ENCODE data around the gene CCDC9B.

DNA sequence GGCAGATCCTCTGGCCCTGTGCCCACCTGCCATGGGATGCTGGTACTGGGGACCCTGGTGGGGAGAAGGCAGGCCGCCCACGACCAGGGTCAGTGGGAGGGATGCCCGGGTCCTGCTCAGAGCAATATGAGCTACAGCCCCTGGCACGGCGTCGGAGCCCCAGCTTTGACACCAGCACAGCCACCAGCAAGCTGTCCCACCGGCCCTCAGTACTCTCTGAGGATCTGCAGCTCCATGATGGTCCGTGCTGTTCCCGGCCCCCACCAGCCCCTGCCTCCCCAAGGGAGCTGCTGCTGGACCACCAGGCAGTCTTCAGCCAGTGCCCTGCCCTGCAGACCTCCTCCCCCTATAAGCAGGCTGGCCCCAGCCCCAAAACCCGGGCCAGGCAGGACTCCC lies 28.7 kb upstream of the CCDC9B start:
- TF ChIP-seq, protein P1, sequence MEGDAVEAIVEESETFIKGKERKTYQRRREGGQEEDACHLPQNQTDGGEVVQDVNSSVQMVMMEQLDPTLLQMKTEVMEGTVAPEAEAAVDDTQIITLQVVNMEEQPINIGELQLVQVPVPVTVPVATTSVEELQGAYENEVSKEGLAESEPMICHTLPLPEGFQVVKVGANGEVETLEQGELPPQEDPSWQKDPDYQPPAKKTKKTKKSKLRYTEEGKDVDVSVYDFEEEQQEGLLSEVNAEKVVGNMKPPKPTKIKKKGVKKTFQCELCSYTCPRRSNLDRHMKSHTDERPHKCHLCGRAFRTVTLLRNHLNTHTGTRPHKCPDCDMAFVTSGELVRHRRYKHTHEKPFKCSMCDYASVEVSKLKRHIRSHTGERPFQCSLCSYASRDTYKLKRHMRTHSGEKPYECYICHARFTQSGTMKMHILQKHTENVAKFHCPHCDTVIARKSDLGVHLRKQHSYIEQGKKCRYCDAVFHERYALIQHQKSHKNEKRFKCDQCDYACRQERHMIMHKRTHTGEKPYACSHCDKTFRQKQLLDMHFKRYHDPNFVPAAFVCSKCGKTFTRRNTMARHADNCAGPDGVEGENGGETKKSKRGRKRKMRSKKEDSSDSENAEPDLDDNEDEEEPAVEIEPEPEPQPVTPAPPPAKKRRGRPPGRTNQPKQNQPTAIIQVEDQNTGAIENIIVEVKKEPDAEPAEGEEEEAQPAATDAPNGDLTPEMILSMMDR (IDR thresholded peaks at IDR 0.05 in 8 of 11, conservative IDR thresholded peaks at IDR 0.05 in 3 of 11), result no peak
- no peak for TF ChIP-seq POLR2A (IDR thresholded peaks at IDR 0.05)

Measured in spleen (tissue), 7 donors.